SK-N-SH (cell line): ENCODE measurements around the gene ASB4. TPM values are rescaled to one million over a fixed set of nuclear protein-coding genes. Genes with fewer than 3 reads are reported as not detected.

Source experiments
- CTCF ChIA-PET: fragments of 300-600, 350-600 bp; formaldehyde crosslinking; extraction: SDS; loops from one replicate; lab custom pipeline; 2021; lab: Yijun Ruan, JAX
- POLR2A ChIA-PET: fragments of 350-600 bp; sonication (Branson Sonifier 250); formaldehyde crosslinking; extraction: SDS; loops from one replicate; lab custom pipeline; 2020; ENCODE audit warnings: antibody characterized with exemption, inconsistent platforms; lab: Yijun Ruan, JAX
- DNase-seq: peaks from one replicate; pipeline ENCODE4 v3.0.0; 2012
- H2AFZ ChIP-seq: fragments of 200-600 bp; sonication (generic); 2 replicates; pipeline ENCODE4 v1.8.1; 2016; ENCODE audit warnings: antibody characterized with exemption, mild to moderate bottlenecking, low read depth
- H3F3A ChIP-seq: fragments of 200-600 bp; sonication (generic); replicated peaks from 2 replicates; pipeline ENCODE3; 2016; ENCODE audit warnings: antibody characterized with exemption, mild to moderate bottlenecking; ENCODE audit not compliant: insufficient read depth
- H3K27ac ChIP-seq, 2 experiments: fragments of 200-500 bp in 1 of 2; fragments of 200-600 bp in 1 of 2; sonication (Bioruptor generic) in 1 of 2; sonication (generic), shearing (Covaris generic) in 1 of 2; 2 replicates each; pipeline versions ENCODE4 v1.5.1 to v1.6.1; 2014 to 2016; ENCODE audit warnings: low read depth in 2 of 2, inconsistent platforms in 1 of 2, low read length in 1 of 2, mild to moderate bottlenecking in 1 of 2, mixed read lengths in 1 of 2
- H3K27me3 ChIP-seq: fragments of 200-600 bp; sonication (generic), shearing (Covaris generic); 2 replicates; pipeline ENCODE4 v1.6.1; 2016; ENCODE audit warnings: mixed run types; ENCODE audit not compliant: insufficient read depth
- H3K36me3 ChIP-seq, 2 experiments: fragments of 200-500 bp in 1 of 2; fragments of 200-600 bp in 1 of 2; sonication (Bioruptor generic) in 1 of 2; sonication (generic) in 1 of 2; replicated peaks in 1 of 2; 2 replicates each; pipeline versions ENCODE3 to v1.5.1; 2014 to 2016; ENCODE audit warnings: low read length in 1 of 2, mild to moderate bottlenecking in 1 of 2; ENCODE audit not compliant: insufficient read depth in 2 of 2, control insufficient read depth in 1 of 2
- H3K4me1 ChIP-seq, 2 experiments: fragments of 200-500 bp in 1 of 2; fragments of 200-600 bp in 1 of 2; sonication (Bioruptor generic) in 1 of 2; sonication (generic), shearing (Covaris generic) in 1 of 2; 2 replicates each; pipeline versions ENCODE4 v1.5.1 to v1.6.1; 2014 to 2016; ENCODE audit warnings: low read depth in 1 of 2, low read length in 1 of 2, mixed run types in 1 of 2; ENCODE audit not compliant: insufficient read depth in 2 of 2, control insufficient read depth in 1 of 2
- H3K4me2 ChIP-seq: fragments of 200-600 bp; sonication (generic), shearing (Covaris generic); 2 replicates; pipeline ENCODE4 v1.6.1; 2017; ENCODE audit warnings: mixed run types
- H3K4me3 ChIP-seq, 2 experiments: fragments of 200-500 bp in 1 of 2; fragments of 200-600 bp in 1 of 2; sonication (Bioruptor generic) in 1 of 2; sonication (generic), shearing (Covaris generic) in 1 of 2; 2 replicates each; pipeline versions ENCODE4 v1.5.1 to v1.8.1; 2014 to 2016; ENCODE audit warnings: low read depth in 2 of 2, inconsistent platforms in 1 of 2, low read length in 1 of 2, mild to moderate bottlenecking in 1 of 2, mixed read lengths in 1 of 2, moderate library complexity in 1 of 2
- H3K79me2 ChIP-seq: fragments of 200-600 bp; sonication (generic); 2 replicates; pipeline ENCODE4 v1.8.1; 2017; ENCODE audit warnings: mild to moderate bottlenecking; ENCODE audit not compliant: insufficient read depth
- H3K9ac ChIP-seq: fragments of 200-600 bp; sonication (generic); 2 replicates; pipeline ENCODE4 v1.6.1; 2017; ENCODE audit warnings: mixed run types
- H3K9me2 ChIP-seq: fragments of 200-600 bp; sonication (generic); 2 replicates; pipeline ENCODE4 v1.6.1; 2017; ENCODE audit warnings: mixed run types
- H3K9me3 ChIP-seq: fragments of 200-600 bp; sonication (generic); 2 replicates; pipeline ENCODE4 v1.6.1; 2017; ENCODE audit warnings: mixed run types, mild to moderate bottlenecking, moderate library complexity
- H4K20me1 ChIP-seq: fragments of 200-600 bp; sonication (generic); 2 replicates; pipeline ENCODE4 v1.6.1; 2017; ENCODE audit warnings: mild to moderate bottlenecking, mixed run types; ENCODE audit not compliant: insufficient read depth
- EP300 ChIP-seq, 2 experiments: IDR thresholded peaks; 2 replicates each; pipeline versions ENCODE4 v1.4.0 to v1.6.1; 2012; ENCODE audit warnings: borderline replicate concordance in 1 of 2, low read depth in 1 of 2, low read length in 1 of 2
- FOXM1 ChIP-seq: IDR thresholded peaks from 2 replicates; pipeline ENCODE4 v1.4.0; 2012; ENCODE audit warnings: low read depth, mild to moderate bottlenecking
- GABPA ChIP-seq: IDR thresholded peaks from 2 replicates; pipeline ENCODE4 v1.4.0; 2012; ENCODE audit warnings: low read depth, mild to moderate bottlenecking
- GATA2 ChIP-seq: sonication (generic); formaldehyde crosslinking; IDR thresholded peaks from 2 replicates; pipeline ENCODE4 v1.5.0; 2020; ENCODE audit warnings: mild to moderate bottlenecking, missing genetic modification reagents
- JUND ChIP-seq: IDR thresholded peaks from 2 replicates; pipeline ENCODE4 v1.4.0; 2012
- MXI1 ChIP-seq: IDR thresholded peaks from 2 replicates; pipeline ENCODE4 v1.6.1; 2012; ENCODE audit warnings: mild to moderate bottlenecking, low read depth, low read length, improper control_type of control experiment
- RAD21 ChIP-seq: IDR thresholded peaks from 2 replicates; pipeline ENCODE4 v1.6.1; 2012; ENCODE audit warnings: mild to moderate bottlenecking, low read length
- SIN3A ChIP-seq: IDR thresholded peaks from 2 replicates; pipeline ENCODE4 v1.6.1; 2012; ENCODE audit warnings: low read depth, mild to moderate bottlenecking, low read length, moderate library complexity, borderline replicate concordance
- SMC3 ChIP-seq: IDR thresholded peaks from 2 replicates; pipeline ENCODE4 v1.6.1; 2012; ENCODE audit warnings: low read depth, low read length, improper control_type of control experiment
- TAF1 ChIP-seq: IDR thresholded peaks from 2 replicates; pipeline ENCODE4 v1.6.1; 2012; ENCODE audit warnings: low read depth, mild to moderate bottlenecking, low read length, moderate library complexity, borderline replicate concordance
- TEAD4 ChIP-seq: IDR thresholded peaks from 2 replicates; pipeline ENCODE4 v1.4.0; 2012; ENCODE audit warnings: mild to moderate bottlenecking, borderline replicate concordance; ENCODE audit not compliant: insufficient read depth
- WGBS: methylation state at CpG from one replicate; pipeline ENCODE4 v1.1.6; 2017; ENCODE audit warnings: low lambda C conversion rate; 5-methylcytosine and 5-hydroxymethylcytosine counted together
- polyA plus RNA-seq, 3 experiments: library from polyadenylated mRNA; depleted of rRNA; stranded (reverse); fragments of >200 nt; gene quantifications; 2 replicates each; pipeline ENCODE4 v1.2.3, GENCODE V29; 2012
- TF ChIP-seq, protein P1 (sequence below): IDR thresholded peaks from 2 replicates; pipeline ENCODE4; 2012
- TF ChIP-seq, protein P2 (sequence below): fragments of 150-350 bp; IDR thresholded peaks from 2 replicates; pipeline ENCODE4 v1.6.1; 2016; ENCODE audit warnings: mild to moderate bottlenecking, low read depth, low read length
- TF ChIP-seq, protein P3 (sequence below): fragments of 200-600 bp; sonication (generic); IDR thresholded peaks from 2 replicates; pipeline ENCODE4 v1.6.1; 2017; ENCODE audit warnings: antibody characterized with exemption, mild to moderate bottlenecking, moderate library complexity
- TF ChIP-seq, protein P4 (sequence below): IDR thresholded peaks from 2 replicates; pipeline ENCODE4 v1.4.0; 2012; ENCODE audit warnings: low read depth

The ASB4 gene
- polyA plus RNA-seq, 1 of the 3 experiments (the other 2 are of a cell fraction) = not detected

DNA sequence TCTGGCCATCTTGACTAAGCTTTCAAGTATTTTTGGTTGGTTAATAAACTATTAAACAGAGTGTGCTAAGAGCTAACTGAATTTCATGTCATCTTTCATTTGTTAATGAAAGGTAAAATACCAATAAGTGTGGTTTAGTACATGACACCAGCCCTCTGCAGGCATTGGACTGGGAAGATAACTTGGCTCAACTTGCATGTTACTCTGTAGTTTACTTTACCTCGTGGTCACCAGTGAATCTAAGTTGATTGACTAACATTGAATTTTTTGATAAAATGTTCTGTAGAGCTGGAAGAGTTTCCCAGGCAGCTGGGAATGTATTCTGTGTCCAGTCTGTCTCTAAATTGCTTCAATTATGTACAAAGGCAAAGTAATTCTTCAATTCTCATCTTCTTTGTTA lies 49.9 kb downstream of the ASB4 start:
- CTCF ChIA-PET = interaction anchor here (0.6 to 26.6 kb wide), 7 partner anchors 8 to 155 kb away, joined by 3 to 530 read pairs (median 6); no protein-coding TSS in a partner anchor
- no peaks in the 10 kb centered on the region for H3K9me2 ChIP-seq
- H4K20me1 ChIP-seq = no peaks in the 10 kb centered on the region
- TF ChIP-seq SIN3A = no peak
- TF ChIP-seq, protein P1, sequence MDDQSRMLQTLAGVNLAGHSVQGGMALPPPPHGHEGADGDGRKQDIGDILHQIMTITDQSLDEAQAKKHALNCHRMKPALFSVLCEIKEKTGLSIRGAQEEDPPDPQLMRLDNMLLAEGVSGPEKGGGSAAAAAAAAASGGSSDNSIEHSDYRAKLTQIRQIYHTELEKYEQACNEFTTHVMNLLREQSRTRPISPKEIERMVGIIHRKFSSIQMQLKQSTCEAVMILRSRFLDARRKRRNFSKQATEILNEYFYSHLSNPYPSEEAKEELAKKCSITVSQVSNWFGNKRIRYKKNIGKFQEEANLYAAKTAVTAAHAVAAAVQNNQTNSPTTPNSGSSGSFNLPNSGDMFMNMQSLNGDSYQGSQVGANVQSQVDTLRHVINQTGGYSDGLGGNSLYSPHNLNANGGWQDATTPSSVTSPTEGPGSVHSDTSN = no peak
- TF ChIP-seq, protein P2, sequence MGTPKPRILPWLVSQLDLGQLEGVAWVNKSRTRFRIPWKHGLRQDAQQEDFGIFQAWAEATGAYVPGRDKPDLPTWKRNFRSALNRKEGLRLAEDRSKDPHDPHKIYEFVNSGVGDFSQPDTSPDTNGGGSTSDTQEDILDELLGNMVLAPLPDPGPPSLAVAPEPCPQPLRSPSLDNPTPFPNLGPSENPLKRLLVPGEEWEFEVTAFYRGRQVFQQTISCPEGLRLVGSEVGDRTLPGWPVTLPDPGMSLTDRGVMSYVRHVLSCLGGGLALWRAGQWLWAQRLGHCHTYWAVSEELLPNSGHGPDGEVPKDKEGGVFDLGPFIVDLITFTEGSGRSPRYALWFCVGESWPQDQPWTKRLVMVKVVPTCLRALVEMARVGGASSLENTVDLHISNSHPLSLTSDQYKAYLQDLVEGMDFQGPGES = no peak
- no peak for TF ChIP-seq JUND
- TF ChIP-seq TAF1 = no peak
- TF ChIP-seq, protein P3, sequence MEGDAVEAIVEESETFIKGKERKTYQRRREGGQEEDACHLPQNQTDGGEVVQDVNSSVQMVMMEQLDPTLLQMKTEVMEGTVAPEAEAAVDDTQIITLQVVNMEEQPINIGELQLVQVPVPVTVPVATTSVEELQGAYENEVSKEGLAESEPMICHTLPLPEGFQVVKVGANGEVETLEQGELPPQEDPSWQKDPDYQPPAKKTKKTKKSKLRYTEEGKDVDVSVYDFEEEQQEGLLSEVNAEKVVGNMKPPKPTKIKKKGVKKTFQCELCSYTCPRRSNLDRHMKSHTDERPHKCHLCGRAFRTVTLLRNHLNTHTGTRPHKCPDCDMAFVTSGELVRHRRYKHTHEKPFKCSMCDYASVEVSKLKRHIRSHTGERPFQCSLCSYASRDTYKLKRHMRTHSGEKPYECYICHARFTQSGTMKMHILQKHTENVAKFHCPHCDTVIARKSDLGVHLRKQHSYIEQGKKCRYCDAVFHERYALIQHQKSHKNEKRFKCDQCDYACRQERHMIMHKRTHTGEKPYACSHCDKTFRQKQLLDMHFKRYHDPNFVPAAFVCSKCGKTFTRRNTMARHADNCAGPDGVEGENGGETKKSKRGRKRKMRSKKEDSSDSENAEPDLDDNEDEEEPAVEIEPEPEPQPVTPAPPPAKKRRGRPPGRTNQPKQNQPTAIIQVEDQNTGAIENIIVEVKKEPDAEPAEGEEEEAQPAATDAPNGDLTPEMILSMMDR = no peak
- no peak for TF ChIP-seq SMC3
- no peak for TF ChIP-seq GABPA
- TF ChIP-seq TEAD4 = no peak
- TF ChIP-seq RAD21 = no peak
- no peak for TF ChIP-seq GATA2 (CRISPR knock-in tag)
- no peak for TF ChIP-seq FOXM1
- no peak for TF ChIP-seq MXI1
- TF ChIP-seq, protein P4, sequence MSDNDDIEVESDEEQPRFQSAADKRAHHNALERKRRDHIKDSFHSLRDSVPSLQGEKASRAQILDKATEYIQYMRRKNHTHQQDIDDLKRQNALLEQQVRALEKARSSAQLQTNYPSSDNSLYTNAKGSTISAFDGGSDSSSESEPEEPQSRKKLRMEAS = no peak
- no peak for TF ChIP-seq EP300 (IDR thresholded peaks at IDR 0.05; ENCODE audit: borderline replicate concordance in 1 of 2, low read depth in 1 of 2, low read length in 1 of 2)
- H3K4me1 ChIP-seq = no peaks in the 10 kb centered on the region
- 0% methylated on average over 1 of the region's 1 CpG for WGBS
- no peaks in the 10 kb centered on the region for H3F3A ChIP-seq
- no peak overlapping the region for H3K27ac ChIP-seq
- H3K9me3 ChIP-seq = no peaks in the 10 kb centered on the region
- H3K79me2 ChIP-seq = no peaks in the 10 kb centered on the region
- no peak overlapping the region for H3K4me2 ChIP-seq
- peaks cover 51% of the 10 kb centered on the region for H3K27me3 ChIP-seq
- POLR2A ChIA-PET = no interaction called here
- H3K9ac ChIP-seq = no peak overlapping the region
- DNase-seq = no peak
- no peak overlapping the region for H3K4me3 ChIP-seq
- H3K36me3 ChIP-seq = no peaks in the 10 kb centered on the region
- no peak overlapping the region for H2AFZ ChIP-seq
